Activated gamma-delta T cell treated with Interleukin-2 at 50 U/mL for 16 hours (primary cell): ENCODE measurements around the gene CRYAA.

ENCODE experiments used
- DNase-seq: peaks from one replicate; pipeline ENCODE4 v3.0.0-alpha.2; 2020

CRYAA gene

GRCh38 chr21:43206231-43207042 lies 37.6 kb downstream of the CRYAA start:
- no peak for DNase-seq

DNA sequence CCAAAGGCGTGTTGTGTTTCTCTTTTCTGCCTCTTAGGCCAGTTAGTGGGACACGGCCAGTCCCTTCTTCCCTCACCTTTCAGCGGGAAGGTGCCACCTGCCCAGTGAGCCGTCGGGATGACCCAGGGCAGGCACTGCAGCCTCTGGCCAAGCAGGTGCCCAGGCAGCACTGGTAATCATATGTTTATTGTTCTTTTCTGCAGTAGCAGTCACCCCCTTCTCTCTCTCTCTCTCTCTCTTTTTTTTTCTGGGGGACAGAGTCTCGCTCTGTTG lies 38.2 kb downstream of the CRYAA start:
- no peak for DNase-seq

DNA sequence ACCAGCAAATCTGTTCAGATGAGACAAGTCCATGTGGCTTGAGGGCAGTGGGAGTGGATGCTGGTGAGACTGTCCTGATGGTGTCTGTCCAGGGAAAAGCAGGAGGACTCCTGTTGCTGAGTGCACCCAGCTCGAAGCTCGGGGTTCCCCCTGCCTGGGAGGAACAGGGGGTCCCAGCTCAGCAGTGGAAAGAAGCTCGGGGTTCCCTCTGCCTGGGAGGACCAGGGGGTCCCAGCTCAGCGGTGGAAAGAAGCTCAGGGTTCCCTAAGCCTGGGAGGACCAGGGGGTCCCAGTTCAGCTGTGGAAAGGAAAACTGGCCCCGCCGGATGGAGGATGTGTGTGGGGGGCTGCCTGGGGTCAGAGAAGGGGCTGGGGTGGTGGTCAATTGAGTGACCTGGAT lies 39.1 kb downstream of the CRYAA start:
- no peak for DNase-seq

DNA sequence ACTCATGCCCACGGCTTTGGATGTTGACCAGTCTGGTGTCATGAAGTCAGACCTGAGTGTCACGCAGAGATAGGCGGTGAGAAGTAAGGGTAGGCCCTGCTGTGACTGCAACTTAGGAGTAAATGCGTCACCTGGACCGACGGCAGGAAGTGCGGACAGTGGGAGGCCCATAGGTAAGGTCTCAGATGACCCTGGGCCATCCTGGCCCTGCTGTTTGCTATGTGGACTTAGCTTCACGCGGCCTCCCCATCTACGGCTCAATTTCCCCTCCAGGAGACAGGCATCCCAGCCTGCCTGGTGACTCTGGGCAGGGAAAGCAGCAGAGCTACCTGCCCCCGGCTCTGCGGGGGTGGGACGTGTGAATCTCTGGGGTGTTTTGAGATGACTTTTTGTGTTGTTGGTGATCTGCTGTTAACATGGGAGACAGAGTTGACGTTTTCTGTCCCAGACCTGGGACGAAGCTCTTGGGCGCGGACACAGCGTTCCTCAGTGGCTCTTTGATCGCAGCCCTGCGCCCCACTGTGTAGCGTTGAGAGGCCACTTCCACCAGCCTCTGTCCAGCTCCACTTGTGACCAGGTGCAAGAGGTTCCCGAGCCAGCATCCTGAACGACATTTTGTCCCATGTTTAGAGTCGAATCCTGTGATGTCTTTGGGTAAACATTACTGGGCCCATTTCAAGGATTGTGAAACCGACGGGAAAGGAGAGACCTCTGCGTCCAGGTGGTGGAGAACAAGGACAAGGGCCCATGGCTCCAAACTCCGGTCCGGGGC lies 39.9 kb downstream of the CRYAA start:
- no peak for DNase-seq

- DNase-seq: no peak
Measured at GRCh38 chr21:43209575-43210453, 41.0 kb downstream of the CRYAA start.

- DNase-seq: no peak
Measured at GRCh38 chr21:43210454-43211071, 41.8 kb downstream of the CRYAA start.

GRCh38 chr21:43211072-43211759 lies 42.4 kb downstream of the CRYAA start:
- no peak for DNase-seq

GRCh38 chr21:43211760-43212115 lies 42.9 kb downstream of the CRYAA start:
- no peak for DNase-seq
